ENCODE measurements around the gene CSGALNACT2. TPM values are rescaled to one million over a fixed set of nuclear protein-coding genes. Genes with fewer than 3 reads are reported as not detected.

Gene CSGALNACT2
- total and polyA plus RNA-seq, 4 donors = 4.1 to 11.0 (median 6.1) TPM

GRCh38 chr10:43108951-43109350 lies 29.3 kb upstream of the CSGALNACT2 start:
- DNase-seq (ENCODE audit: low spot score) = no peak

GRCh38 chr10:43109671-43110249 lies 28.5 kb upstream of the CSGALNACT2 start:
- Histone ChIP-seq H3K9ac (ENCODE audit: low read depth in 1 of 2, low read length in 2 of 2) (no peak overlapping the region), H3K4me3 (ENCODE audit: low read depth in 1 of 3, low read length in 3 of 3) (no peak overlapping the region), H3K36me3 (ENCODE audit: control insufficient read depth in 4 of 4, insufficient read depth in 3 of 4, low read depth in 1 of 4, low read length in 3 of 4) (no peaks in the 10 kb centered on the region), H3K27ac (ENCODE audit: low read depth in 1 of 2, low read length in 2 of 2) (no peak overlapping the region), H3K27me3 (ENCODE audit: control insufficient read depth in 4 of 4, insufficient read depth in 4 of 4, low read length in 3 of 4) (no peaks in the 10 kb centered on the region), H3K4me1 (ENCODE audit: control insufficient read depth in 4 of 4, insufficient read depth in 4 of 4, low read length in 3 of 4) (peaks cover 3 to 10% (median 7%) of the 10 kb centered on the region in 4 donors), H3K9me3 (ENCODE audit: control insufficient read depth in 4 of 4, low read length in 3 of 4) (no peaks in the 10 kb centered on the region)
- TF ChIP-seq NR2F2 (IDR thresholded peaks at IDR 0.05) (no peak), REST (IDR thresholded peaks at IDR 0.05) (no peak), FOXA2 (IDR thresholded peaks at IDR 0.05) (no peak), TAF1 (conservative IDR thresholded peaks at IDR 0.05) (no peak), JUND (IDR thresholded peaks at IDR 0.05) (no peak), YY1 (IDR thresholded peaks at IDR 0.05) (no peak), RAD21 (IDR thresholded peaks at IDR 0.05) (no peak), FOXA1 (IDR thresholded peaks at IDR 0.05) (no peak), GABPA (IDR thresholded peaks at IDR 0.05 in 1 of 2, conservative IDR thresholded peaks at IDR 0.05 in 1 of 2) (no peak), CTCF (IDR thresholded peaks at IDR 0.05; ENCODE audit: low read depth, low read length, missing input control) (no peak), RXRA (IDR thresholded peaks at IDR 0.05) (no peak)
- DNase-seq (ENCODE audit: low spot score) = no peak
- 87% methylated on average over 20 of the region's 20 CpGs for WGBS

More at GRCh38 chr10:43108951-43109350, 29.3 kb upstream of the CSGALNACT2 start:
- 94% methylated on average over 12 of the region's 12 CpGs for WGBS
- Histone ChIP-seq H3K9me3 (ENCODE audit: control insufficient read depth in 4 of 4, low read length in 3 of 4) (no peaks in the 10 kb centered on the region), H3K27me3 (ENCODE audit: control insufficient read depth in 4 of 4, insufficient read depth in 4 of 4, low read length in 3 of 4) (no peaks in the 10 kb centered on the region), H3K9ac (ENCODE audit: low read depth in 1 of 2, low read length in 2 of 2) (no peak overlapping the region), H3K27ac (ENCODE audit: low read depth in 1 of 2, low read length in 2 of 2) (no peak overlapping the region), H3K4me3 (ENCODE audit: low read depth in 1 of 3, low read length in 3 of 3) (no peak overlapping the region), H3K36me3 (ENCODE audit: control insufficient read depth in 4 of 4, insufficient read depth in 3 of 4, low read depth in 1 of 4, low read length in 3 of 4) (no peaks in the 10 kb centered on the region), H3K4me1 (ENCODE audit: control insufficient read depth in 4 of 4, insufficient read depth in 4 of 4, low read length in 3 of 4) (peaks cover 3 to 13% (median 8%) of the 10 kb centered on the region in 4 donors)
- no peak for TF ChIP-seq YY1 (IDR thresholded peaks at IDR 0.05)
- TF ChIP-seq CTCF (IDR thresholded peaks at IDR 0.05; ENCODE audit: low read depth, low read length, missing input control) = no peak
- no peak for TF ChIP-seq ZBTB33 (IDR thresholded peaks at IDR 0.05)
- no peak for TF ChIP-seq JUND (IDR thresholded peaks at IDR 0.05)
- TF ChIP-seq HNF4A (conservative IDR thresholded peaks at IDR 0.05) = no peak
- no peak for TF ChIP-seq FOXA1 (IDR thresholded peaks at IDR 0.05)
- no peak for TF ChIP-seq FOXA2 (IDR thresholded peaks at IDR 0.05)
- TF ChIP-seq GABPA (IDR thresholded peaks at IDR 0.05 in 1 of 2, conservative IDR thresholded peaks at IDR 0.05 in 1 of 2) = no peak
- no peak for TF ChIP-seq EGR1 (IDR thresholded peaks at IDR 0.05; ENCODE audit: low read depth in 2 of 2)
